GM18517 (cell line): ENCODE data around the gene CAT.

ENCODE experiments used
- ATAC-seq: cut with Tn5 transposase; IDR thresholded peaks from one replicate; pipeline ENCODE4 v1.9.1; 2021; ENCODE audit warnings: mild to moderate bottlenecking, moderate library complexity; ENCODE audit not compliant: unreplicated experiment

The CAT gene

GRCh38 chr11:34493926-34494595, 55.3 kb downstream of the CAT start:
- ATAC-seq = no peak

- no peak for ATAC-seq
These were observed 56.5 kb downstream of the CAT start for GRCh38 chr11:34495239-34495723.

GRCh38 chr11:34495724-34496377, 57.1 kb downstream of the CAT start:
- ATAC-seq = no peak

- ATAC-seq = no peak
These were observed 61.2 kb downstream of the CAT start for GRCh38 chr11:34499719-34500500.

GRCh38 chr11:34501500-34501899, 62.8 kb downstream of the CAT start:
- no peak for ATAC-seq

GRCh38 chr11:34501949-34502348, 63.2 kb downstream of the CAT start:
- ATAC-seq = no peak

GRCh38 chr11:34502949-34503348, 64.2 kb downstream of the CAT start:
- ATAC-seq = no peak

GRCh38 chr11:34505874-34506273, 67.1 kb downstream of the CAT start:
- ATAC-seq = no peak

- no peak for ATAC-seq
These were observed 68.4 kb downstream of the CAT start for GRCh38 chr11:34507156-34507555.

GRCh38 chr11:34507610-34508009, 68.9 kb downstream of the CAT start:
- ATAC-seq = no peak

- no peak for ATAC-seq
These were observed 69.8 kb downstream of the CAT start for GRCh38 chr11:34508524-34508923.

GRCh38 chr11:34509336-34509876, 70.7 kb downstream of the CAT start:
- ATAC-seq = no peak

GRCh38 chr11:34510218-34510617, 71.5 kb downstream of the CAT start:
- no peak for ATAC-seq

- ATAC-seq = no peak
These were observed 71.9 kb downstream of the CAT start for GRCh38 chr11:34510673-34511072.

GRCh38 chr11:34512840-34513681, 74.3 kb downstream of the CAT start:
- peak; percentile 81 for ATAC-seq

- ATAC-seq = no peak
These were observed 75.1 kb downstream of the CAT start, which contains the start of gene ELF5 for GRCh38 chr11:34513682-34514449. Gene ELF5, minus strand, starts transcription at chr11:34513794. Its CDS starts 8,045 bp downstream, at chr11:34505749.

GRCh38 chr11:34514597-34514996, 75.9 kb downstream of the CAT start:
- ATAC-seq = no peak

GRCh38 chr11:34516247-34517040, 77.7 kb downstream of the CAT start:
- no peak for ATAC-seq
